ENCODE results near the gene SCMH1. TPM values are rescaled to one million over a fixed set of nuclear protein-coding genes. Genes with fewer than 3 reads are reported as not detected.
"Not testable (repeated sequence)": the region's sequence is repeated elsewhere in the genome, so short reads cannot be mapped to it uniquely, and the experiment has no call there.

SCMH1 gene
- total RNA-seq, 1 donor from 2014 or later: 21.2 TPM

DNA sequence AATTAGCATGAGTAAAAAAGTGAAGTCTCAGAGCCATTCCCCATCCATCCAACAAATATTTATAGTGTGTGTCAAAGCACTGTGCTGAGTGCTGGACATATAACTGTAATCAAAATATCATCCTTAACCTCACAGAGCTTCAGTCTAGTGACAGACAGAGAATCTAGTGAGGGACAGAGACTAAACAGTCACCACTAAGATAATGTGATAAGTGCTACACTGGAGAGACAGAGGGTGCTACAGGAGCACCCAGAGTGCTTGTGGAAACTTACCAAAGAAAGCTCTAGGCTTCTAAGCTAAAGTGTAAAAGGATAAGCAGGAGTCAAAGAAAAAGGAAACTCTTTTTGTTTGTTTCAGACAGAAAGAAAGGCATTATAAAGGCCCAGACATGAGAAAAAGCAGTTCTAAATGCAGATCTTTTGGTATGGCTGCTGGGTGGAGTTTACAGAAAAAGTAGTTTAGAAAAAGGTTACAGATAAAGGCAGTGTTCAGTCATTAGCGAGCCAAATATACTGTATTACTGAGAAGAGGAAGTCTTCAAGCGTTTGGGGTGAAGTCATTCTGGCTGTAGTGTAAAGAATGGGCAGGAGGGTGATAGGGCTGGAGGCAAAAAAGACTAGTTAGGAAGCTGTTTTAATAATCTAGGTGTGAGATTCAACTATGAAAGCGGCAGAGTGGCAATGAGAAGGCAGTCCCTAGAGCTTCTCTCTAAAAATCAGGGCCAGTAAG lies 83.8 kb downstream of the SCMH1 start:
- intact Hi-C loops (cut with micrococcal nuclease): no loop called here

DNA sequence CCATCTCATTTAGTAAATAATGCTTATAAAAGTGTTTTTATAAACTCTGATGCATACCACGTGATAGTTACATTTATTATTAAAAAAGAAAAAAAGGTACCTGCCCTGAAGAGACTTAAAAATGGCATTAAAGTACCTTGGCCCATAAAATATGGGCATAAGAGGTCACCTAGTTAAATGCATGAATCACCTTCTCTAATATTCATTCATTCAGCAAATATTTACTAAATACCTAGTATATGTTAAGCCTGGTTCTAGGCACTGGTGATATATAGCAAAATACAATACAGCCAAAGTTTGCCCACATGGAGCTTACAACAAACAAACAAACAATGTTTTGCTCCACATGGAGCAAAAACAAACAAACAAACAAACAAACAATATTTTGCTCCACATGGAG lies 87.0 kb downstream of the SCMH1 start:
- intact Hi-C loops (cut with micrococcal nuclease): no loop called here

DNA sequence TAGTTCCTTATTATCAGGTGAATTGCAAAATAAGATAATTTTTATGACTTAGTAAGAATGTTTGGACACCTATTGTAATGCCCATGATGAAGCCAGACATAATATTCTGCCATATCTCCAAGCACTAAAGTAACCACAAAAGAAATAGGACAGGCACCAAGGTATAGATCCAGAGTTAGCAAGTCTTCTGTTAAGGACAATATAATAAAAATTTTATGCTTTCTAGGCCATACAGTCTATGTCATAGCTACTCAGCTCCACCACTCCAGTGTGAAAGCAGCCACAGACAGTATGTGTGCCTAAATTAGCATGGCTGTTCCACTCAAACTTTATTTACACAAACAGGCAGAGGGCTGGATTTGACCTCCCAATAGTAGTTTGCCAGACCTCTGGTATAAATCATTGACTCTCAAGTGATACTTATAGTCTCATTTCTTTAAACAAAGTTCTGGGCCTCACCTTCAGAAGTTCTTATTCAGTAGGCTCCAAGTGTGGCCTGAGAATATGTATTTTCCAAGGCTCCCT lies 88.3 kb downstream of the SCMH1 start:
- intact Hi-C loops (cut with micrococcal nuclease): no loop called here

DNA sequence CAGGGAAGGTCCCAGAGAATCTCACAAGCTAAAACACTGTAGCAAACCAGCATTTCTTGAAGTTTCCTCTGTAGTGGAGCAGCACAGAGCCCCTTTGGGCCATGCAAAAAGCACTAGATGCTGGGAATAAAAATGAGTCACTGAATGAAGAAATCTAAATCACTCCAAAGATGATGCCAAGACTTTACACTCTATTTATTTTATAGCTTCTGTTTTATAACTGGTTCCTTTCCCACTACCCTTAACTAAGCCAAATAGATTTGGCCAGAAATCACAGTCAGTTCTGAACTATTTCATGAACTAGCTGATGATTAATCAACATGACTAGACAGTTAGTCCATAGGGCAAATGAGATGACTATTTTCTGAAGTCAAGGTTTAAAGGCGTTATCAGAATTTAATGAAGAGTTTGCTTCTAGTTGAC lies 89.5 kb downstream of the SCMH1 start:
- intact Hi-C loops (cut with micrococcal nuclease): no loop called here

DNA sequence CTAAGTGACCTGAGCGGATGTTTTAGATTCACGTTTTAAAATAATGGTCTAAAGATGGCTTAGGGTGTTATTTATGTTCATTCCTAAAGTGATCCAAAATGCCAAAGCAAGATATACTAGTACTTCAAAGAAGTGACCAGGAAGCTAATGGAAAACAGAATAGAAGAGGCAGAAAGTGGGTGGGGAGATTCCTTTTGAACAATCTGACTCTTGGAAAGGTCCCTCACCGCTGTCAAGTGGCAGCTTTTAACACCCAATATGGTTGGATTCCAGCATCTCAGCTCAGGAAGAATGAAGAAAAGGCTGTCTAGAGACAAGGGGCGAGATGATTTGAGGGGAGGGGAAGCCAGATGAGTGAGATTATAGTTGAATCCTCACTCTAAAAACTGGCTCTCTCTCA lies 90.3 kb downstream of the SCMH1 start:
- intact Hi-C loops (cut with micrococcal nuclease): no loop called here

DNA sequence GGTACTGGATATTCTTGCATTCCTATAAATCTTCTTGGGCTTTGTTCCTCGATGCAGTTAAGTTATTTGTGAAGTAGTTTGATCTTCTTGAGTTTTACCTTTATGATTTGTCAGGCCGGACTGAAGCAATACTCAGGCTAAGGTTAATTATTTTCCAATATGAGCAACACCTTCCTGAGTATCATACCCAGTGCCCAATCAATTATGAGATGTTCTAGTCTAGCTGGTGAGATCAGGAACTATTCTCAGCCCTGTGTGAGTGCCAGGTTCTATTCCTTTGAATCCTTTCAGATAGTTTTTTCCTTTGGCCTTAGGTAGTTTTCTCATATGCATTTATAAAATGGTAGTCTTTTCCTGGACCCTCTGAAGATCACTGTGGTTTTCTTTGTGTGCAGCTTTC lies 92.5 kb downstream of the SCMH1 start:
- intact Hi-C loops (cut with micrococcal nuclease): no loop called here

DNA sequence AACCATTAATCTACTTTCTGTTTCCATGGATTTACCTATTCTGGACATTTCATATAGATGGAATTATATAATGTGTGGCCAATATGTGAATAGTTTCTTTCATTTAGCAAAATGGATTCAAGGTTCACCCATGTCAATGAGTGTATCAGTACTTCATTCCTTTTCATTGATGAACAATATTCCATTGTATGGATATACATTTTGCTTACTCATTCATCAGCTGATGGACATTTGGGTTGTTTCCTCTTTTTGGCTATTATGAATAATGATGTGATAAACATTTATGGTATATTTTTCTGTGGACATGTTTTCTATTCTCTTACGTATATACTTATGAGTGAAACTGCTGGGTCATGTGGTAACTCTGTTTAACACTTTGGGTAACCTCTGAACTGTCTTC lies 97.8 kb downstream of the SCMH1 start:
- intact Hi-C loops (cut with micrococcal nuclease): no loop called here

DNA sequence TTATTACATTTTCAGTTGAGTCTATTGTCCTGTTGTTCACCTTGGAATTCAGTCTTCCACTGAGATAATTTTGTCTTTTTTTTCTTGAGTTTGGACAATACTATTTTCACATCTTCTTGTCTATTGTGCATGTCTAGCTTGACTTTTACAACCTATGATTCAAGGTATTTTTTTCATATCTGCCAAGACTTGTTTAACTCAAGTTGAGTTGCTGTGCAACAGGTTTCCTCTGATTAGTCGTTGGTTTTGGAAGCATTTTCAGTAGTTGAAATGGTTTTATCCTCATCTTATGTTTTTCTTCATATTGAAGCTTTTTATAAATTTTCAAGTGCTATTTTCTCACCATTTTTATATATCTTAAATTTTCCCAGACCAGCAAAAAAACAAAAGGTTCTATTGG lies 103.6 kb downstream of the SCMH1 start:
- intact Hi-C loops (cut with micrococcal nuclease): no loop called here

DNA sequence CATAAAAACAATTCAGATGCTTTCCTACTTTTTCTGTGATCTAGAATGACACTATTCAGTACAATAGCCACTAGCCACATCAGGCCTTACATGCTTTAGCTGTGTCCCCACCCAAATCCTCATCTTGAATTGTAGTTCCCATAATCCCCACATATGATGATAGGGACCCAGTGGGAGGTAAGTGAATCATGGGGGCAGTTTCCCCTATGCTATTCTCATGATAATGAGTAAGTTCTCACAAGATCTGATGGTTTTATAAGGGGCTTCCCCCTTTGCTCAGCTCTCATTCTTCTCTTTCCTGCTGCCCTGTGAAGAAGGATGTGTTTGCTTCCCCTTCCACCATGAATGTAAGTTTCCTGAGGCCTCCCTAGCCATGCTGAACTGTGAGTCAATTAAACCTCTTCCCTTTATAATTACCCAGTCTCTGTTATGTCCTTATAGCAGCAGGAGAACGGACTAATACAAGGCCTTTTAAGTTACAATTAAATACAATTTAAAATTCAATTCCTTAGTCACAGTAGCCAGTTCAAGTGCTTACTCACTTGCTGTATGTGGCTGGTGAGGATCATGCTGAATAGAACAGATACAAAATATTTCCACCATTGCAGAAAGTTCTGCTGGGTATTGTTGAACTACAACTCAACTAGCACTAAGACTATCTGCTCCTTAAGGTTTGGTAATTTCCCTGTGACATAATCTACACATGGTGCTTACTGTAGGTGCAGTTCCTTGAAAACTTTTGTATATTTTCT lies 106.7 kb downstream of the SCMH1 start:
- intact Hi-C loops (cut with micrococcal nuclease): no loop called here

DNA sequence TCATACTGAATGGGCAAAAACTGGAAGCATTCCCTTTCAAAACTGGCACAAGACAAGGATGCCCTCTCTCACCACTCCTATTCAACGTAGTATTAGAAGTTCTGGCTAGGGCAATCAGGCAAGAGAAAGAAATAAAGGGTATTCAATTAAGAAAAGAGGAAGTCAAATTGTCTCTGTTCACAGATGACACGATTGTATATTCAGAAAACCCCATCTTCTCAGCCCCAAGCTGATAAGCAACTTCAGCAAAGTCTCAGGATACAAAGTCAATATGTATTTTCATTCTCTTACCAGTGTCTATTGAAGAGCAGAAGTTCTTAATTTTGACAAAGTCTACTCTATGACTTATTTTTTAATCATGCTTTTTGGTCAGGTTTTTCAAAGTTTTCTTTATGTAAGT lies 107.8 kb downstream of the SCMH1 start:
- intact Hi-C loops (cut with micrococcal nuclease): not testable (repeated sequence)

DNA sequence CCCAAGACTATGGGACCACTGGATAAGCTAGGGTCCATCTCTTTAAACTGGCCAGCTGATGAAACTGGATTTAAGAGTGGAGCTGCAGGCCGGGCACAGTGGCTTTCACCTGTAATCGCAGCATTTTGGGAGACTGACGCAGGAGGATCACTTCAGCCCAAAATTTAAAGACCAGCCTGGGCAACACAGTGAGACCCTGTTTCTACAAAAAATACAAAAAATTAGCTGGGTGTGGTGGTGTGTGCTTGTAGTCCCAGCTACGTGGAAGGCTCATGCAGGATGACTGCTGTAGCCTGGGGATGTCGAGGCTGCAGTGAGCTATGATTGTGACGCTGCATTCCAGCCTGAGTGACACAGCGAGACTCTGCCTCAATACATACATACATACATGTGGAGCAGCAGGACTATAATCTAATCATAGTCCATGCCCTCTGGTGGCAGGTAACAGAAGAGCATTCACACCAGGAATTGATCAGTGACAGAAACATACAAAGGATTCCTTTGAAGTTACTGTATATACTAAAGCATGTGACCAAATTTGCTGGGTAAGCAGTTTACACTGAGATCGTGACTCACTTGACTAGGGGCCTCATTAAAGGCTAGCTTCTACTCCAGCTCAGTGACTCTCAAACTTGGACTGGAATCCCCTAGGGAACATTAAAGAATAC lies 119.1 kb downstream of the SCMH1 start:
- intact Hi-C loops (cut with micrococcal nuclease): no loop called here

DNA sequence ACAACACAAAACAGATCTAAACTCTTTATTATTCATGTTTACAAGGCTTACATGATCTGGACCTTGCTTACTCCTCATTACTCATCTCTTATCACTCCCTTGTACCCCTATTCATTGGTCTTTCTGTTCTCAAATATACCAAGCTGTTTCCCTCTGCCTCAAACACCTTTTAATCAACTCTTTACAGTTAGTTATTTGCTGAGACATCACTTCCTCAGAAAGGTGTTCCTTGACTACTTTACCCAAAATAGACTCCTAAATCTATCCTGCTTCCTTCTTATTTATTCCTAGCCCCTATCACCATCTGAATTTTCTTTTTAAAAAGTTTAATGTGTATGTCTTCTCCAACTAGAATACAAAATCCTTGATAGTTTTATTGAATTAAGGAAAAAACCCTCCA lies 120.0 kb downstream of the SCMH1 start:
- intact Hi-C loops (cut with micrococcal nuclease): no loop called here

DNA sequence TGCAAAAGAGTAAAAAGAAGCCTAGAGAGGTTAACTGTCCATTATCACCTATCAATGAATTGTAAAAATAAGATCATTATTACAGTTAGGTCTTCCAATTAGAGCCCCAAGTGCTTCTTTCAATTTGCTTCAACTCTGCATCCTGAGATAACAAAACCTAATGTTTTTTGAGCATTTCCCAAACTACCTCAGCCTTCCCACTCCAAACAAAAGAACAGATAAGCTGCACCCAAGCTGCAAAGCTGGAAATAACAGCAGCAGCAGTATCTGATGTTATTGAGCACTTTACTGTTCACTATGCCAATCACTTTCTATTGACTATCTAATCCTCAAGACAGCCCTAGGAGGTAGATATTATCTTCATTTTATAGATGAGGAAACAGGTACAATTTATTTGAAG lies 123.5 kb downstream of the SCMH1 start:
- intact Hi-C loops (cut with micrococcal nuclease): no loop called here

DNA sequence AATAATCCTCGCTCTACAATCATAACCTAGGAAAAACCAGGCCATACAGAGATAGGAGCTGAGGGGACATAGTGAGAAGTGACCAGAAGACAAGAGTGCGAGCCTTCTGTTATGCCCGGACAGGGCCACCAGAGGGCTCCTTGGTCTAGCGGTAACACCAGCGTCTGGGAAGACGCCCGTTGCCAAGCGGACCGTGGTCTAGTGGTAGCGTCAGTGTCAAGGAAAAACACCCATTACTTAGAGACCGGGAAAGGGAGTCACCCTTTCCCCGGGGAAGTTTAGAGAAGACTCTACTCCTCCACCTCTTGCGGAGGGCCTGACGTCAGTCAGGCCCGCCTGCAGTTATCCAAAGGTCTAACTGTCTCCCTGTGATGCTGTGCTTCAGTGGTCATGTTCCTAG lies 124.9 kb downstream of the SCMH1 start:
- intact Hi-C loops (cut with micrococcal nuclease): not testable (repeated sequence)

DNA sequence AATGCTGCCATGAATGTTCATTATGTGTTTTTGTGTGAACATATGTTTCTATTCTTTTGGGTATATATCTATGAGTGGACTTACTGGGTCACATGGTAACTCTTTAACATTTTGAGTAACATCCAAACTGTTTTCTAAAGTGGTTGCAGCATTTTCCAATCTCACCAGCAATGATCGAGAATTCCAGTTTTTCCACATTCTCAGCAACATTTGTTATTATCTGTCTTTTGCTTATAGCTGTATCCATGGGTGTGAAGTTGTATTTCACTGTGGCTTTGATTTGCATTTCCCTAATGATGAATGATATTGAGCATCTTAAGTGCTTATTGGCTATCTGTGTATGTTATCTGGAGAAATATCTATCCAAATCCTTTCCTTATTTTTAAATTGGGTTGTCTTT lies 131.4 kb downstream of the SCMH1 start:
- intact Hi-C loops (cut with micrococcal nuclease): no loop called here

DNA sequence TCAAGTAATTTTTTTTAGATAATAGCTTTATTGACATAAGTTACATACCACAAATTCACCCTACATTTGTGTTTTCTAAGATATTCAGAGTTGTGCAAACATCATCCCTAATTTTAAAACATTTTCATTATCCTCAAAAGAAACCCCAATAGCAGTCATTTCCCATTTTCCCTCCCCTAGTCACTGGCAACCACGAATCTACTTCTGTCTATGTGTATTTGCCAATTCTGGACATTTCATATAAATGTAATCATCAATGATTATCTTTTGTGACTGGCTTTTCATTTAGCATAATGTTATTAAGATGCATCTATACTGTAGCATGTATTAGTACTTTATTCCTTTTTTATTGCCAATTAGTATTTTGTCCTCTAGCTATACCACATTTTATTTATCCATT lies 131.8 kb downstream of the SCMH1 start:
- intact Hi-C loops (cut with micrococcal nuclease): no loop called here

DNA sequence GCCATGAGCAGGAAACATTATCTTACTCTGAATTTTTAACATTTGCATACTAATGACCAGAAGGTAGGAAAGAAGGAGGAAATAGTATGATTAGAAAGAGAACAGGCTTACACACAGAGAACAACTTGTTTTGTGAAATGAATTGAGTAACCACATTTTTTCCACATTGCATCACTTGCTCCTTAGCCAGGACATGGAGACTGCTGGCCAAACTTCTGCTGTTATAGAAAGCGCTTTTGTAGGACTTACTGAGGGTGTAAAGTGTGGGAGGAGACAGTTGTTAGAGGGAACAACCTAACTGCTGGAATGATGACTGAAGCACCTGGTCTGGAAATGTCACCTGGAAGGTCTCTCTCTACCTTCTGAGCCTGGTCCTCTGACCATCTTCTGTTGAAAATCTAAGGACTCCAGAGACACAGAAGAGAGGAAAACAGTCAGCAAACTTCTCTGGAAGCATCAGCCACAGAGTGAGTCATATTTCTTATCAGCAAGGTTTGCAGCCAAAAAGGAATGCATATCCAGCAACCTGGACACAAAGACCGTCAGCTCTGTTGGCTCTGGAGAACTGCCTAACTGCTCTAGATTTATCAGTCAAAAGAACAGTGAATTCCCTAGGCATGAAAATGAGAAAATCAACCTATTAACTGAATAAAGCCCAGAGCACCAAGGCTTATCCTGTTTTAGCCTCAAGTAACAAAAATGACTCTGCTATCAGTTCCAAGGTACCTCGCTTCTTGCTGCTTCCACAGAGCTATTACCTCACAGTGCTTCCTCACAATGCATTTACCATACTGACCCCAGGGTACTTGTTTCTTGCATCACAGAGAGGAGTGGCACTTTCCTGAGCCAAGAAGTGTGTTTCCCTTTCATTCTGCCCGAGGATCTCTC lies 132.6 kb downstream of the SCMH1 start:
- intact Hi-C loops (cut with micrococcal nuclease): no loop called here

DNA sequence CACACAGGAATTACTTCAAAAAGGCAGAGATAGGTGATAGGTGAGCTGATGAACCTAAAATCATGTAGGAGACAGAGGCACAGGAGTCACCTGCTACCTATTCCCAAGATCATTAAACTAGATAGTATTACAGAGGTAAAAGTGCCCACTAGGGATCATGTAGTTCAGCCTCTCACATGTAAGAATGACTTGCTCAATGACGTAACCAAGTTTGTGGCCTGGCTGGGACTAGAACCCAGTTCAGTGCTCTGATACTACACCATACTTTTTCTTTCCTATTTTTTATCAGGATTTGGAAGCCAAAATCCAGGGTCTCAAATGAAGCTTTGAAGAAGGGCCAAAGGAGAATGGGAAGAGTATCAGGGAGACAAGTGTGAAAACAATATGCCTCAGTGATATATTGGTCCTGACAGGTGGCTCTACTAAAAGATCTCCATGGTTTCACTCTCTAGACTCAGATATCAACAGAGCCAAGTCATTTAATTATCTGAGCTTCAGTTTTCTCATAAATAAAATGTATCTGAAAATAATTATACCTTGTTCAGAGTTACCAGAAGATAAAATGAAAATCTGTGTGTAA lies 133.3 kb downstream of the SCMH1 start:
- intact Hi-C loops (cut with micrococcal nuclease): no loop called here

DNA sequence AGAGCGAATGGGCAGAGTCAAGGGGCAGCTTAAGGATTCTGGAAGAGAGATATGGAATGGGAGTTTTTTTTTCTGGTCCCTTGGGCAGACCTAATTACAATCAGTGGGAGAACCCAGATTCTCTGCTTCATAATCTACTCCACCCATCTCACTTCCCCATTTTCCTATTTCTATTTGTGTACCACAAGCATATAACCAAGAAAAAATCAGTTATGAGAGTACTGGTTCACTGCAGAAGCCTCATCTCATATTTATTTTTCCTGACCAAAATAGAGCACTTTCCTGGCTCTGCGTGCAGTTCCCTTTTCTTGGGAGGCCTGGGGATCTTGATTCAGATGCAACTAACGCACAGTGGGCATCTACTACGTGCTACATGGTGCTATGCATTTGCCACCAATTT lies 138.3 kb downstream of the SCMH1 start:
- intact Hi-C loops (cut with micrococcal nuclease): no loop called here

DNA sequence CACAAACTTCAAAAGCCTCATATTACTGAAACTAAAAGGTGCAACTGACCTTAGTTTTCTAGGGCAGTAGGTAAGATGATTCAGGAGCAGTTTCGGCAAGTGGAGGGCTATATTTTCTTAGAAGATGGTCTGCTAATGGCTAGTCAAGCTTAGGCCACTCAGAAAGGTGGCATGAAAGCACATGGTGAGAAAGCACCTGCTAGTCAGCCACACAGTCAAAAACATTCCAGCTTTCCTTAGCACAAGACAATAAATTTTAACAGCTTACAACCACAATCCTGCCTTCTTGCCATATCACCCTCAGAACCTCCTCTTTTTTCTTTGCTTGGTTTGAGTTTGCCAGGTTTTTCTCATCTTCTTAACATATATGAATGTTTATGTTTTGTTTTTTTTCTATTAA lies 139.5 kb downstream of the SCMH1 start:
- intact Hi-C loops (cut with micrococcal nuclease): no loop called here
